H1 (cell line): Measurements from ENCODE around the gene LYRM4. TPM values are rescaled to one million over a fixed set of nuclear protein-coding genes. Genes with fewer than 3 reads are reported as not detected.

Experiments
- BCL11A ChIP-seq, 2 experiments: IDR thresholded peaks; one replicate each; pipeline ENCODE4 v1.6.1; 2011; ENCODE audit warnings: low read depth in 2 of 2, low read length in 2 of 2, mild to moderate bottlenecking in 2 of 2
- BRCA1 ChIP-seq: IDR thresholded peaks from 2 replicates; pipeline ENCODE4 v1.6.1; 2012; ENCODE audit warnings: low read depth, low read length, improper control_type of control experiment
- CREB1 ChIP-seq: IDR thresholded peaks from 2 replicates; pipeline ENCODE4 v1.6.1; 2012; ENCODE audit warnings: inconsistent platforms
- E2F6 ChIP-seq: IDR thresholded peaks from 2 replicates; pipeline ENCODE4 v1.6.1; 2012; ENCODE audit warnings: inconsistent platforms
- JUND ChIP-seq: IDR thresholded peaks from 2 replicates; pipeline ENCODE4 v1.6.1; 2011; ENCODE audit warnings: mild to moderate bottlenecking, improper control_type of control experiment, low read length
- RFX5 ChIP-seq: IDR thresholded peaks from 2 replicates; pipeline ENCODE4 v1.6.1; 2011; ENCODE audit warnings: low read depth, low read length, improper control_type of control experiment, borderline replicate concordance
- SUZ12 ChIP-seq: fragments of 200-600 bp; sonication (generic); IDR thresholded peaks from 2 replicates; pipeline ENCODE4 v1.6.1; 2012; ENCODE audit warnings: mild to moderate bottlenecking, inconsistent platforms, low read length, moderate library complexity, mixed read lengths
- TAF1 ChIP-seq: IDR thresholded peaks from 2 replicates; pipeline ENCODE4 v1.6.1; 2011; ENCODE audit warnings: mild to moderate bottlenecking, low read depth, low read length
- polyA plus RNA-seq, 7 experiments: library from polyadenylated mRNA; depleted of rRNA in 3 of 7; stranded (reverse) in 5 of 7; unstranded in 2 of 7; fragments of >200 nt in 5 of 7; fragments of 200-250 nt in 2 of 7; gene quantifications; 1 replicate in 5 of 7; 2 replicates in 1 of 7; 4 replicates in 1 of 7; pipeline versions ENCODE4 v1.2.1 to v1.2.3, GENCODE V29; 2011 to 2013; ENCODE audit warnings: missing spikeins in 2 of 7, mixed read lengths in 2 of 7
- total RNA-seq: library from RNA; stranded (reverse); fragmentation: NEBNext Ultra II Directional; extraction: Animal tissue kit (Norgen Biotek cat#: 25700); gene quantifications from 2 replicates; pipeline ENCODE4 v1.2.1, GENCODE V29; 2021
- TF ChIP-seq, protein P1 (sequence below): fragments of 300-600 bp; sonication (generic); IDR thresholded peaks from 2 replicates; pipeline ENCODE4 v1.7.1; 2012; ENCODE audit warnings: low read length, moderate library complexity, mild to moderate bottlenecking, inconsistent platforms; ENCODE audit not compliant: insufficient replicate concordance

Gene LYRM4
- total and polyA plus RNA-seq, 2 of the 8 experiments (the other 6 are each of a cell fraction or from before 2014, with no cell fraction given): 56.6 to 62.8 TPM

GRCh38 chr6:5294392-5295211 is 33.9 kb upstream of the LYRM4 start (continued):
- TF ChIP-seq, protein P1, sequence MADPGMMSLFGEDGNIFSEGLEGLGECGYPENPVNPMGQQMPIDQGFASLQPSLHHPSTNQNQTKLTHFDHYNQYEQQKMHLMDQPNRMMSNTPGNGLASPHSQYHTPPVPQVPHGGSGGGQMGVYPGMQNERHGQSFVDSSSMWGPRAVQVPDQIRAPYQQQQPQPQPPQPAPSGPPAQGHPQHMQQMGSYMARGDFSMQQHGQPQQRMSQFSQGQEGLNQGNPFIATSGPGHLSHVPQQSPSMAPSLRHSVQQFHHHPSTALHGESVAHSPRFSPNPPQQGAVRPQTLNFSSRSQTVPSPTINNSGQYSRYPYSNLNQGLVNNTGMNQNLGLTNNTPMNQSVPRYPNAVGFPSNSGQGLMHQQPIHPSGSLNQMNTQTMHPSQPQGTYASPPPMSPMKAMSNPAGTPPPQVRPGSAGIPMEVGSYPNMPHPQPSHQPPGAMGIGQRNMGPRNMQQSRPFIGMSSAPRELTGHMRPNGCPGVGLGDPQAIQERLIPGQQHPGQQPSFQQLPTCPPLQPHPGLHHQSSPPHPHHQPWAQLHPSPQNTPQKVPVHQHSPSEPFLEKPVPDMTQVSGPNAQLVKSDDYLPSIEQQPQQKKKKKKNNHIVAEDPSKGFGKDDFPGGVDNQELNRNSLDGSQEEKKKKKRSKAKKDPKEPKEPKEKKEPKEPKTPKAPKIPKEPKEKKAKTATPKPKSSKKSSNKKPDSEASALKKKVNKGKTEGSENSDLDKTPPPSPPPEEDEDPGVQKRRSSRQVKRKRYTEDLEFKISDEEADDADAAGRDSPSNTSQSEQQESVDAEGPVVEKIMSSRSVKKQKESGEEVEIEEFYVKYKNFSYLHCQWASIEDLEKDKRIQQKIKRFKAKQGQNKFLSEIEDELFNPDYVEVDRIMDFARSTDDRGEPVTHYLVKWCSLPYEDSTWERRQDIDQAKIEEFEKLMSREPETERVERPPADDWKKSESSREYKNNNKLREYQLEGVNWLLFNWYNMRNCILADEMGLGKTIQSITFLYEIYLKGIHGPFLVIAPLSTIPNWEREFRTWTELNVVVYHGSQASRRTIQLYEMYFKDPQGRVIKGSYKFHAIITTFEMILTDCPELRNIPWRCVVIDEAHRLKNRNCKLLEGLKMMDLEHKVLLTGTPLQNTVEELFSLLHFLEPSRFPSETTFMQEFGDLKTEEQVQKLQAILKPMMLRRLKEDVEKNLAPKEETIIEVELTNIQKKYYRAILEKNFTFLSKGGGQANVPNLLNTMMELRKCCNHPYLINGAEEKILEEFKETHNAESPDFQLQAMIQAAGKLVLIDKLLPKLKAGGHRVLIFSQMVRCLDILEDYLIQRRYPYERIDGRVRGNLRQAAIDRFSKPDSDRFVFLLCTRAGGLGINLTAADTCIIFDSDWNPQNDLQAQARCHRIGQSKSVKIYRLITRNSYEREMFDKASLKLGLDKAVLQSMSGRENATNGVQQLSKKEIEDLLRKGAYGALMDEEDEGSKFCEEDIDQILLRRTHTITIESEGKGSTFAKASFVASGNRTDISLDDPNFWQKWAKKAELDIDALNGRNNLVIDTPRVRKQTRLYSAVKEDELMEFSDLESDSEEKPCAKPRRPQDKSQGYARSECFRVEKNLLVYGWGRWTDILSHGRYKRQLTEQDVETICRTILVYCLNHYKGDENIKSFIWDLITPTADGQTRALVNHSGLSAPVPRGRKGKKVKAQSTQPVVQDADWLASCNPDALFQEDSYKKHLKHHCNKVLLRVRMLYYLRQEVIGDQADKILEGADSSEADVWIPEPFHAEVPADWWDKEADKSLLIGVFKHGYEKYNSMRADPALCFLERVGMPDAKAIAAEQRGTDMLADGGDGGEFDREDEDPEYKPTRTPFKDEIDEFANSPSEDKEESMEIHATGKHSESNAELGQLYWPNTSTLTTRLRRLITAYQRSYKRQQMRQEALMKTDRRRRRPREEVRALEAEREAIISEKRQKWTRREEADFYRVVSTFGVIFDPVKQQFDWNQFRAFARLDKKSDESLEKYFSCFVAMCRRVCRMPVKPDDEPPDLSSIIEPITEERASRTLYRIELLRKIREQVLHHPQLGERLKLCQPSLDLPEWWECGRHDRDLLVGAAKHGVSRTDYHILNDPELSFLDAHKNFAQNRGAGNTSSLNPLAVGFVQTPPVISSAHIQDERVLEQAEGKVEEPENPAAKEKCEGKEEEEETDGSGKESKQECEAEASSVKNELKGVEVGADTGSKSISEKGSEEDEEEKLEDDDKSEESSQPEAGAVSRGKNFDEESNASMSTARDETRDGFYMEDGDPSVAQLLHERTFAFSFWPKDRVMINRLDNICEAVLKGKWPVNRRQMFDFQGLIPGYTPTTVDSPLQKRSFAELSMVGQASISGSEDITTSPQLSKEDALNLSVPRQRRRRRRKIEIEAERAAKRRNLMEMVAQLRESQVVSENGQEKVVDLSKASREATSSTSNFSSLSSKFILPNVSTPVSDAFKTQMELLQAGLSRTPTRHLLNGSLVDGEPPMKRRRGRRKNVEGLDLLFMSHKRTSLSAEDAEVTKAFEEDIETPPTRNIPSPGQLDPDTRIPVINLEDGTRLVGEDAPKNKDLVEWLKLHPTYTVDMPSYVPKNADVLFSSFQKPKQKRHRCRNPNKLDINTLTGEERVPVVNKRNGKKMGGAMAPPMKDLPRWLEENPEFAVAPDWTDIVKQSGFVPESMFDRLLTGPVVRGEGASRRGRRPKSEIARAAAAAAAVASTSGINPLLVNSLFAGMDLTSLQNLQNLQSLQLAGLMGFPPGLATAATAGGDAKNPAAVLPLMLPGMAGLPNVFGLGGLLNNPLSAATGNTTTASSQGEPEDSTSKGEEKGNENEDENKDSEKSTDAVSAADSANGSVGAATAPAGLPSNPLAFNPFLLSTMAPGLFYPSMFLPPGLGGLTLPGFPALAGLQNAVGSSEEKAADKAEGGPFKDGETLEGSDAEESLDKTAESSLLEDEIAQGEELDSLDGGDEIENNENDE: no peak
- TF ChIP-seq CREB1 (no peak), BCL11A (IDR thresholded peaks at IDR 0.05; ENCODE audit: low read depth in 2 of 2, low read length in 2 of 2) (no peak), E2F6 (no peak), SUZ12 (no peak), TAF1 (no peak), BRCA1 (no peak), RFX5 (no peak), JUND (no peak)
